ENCODE measurements around the gene ROCK2.

ROCK2 gene

GRCh38 chr2:11376071-11376470 lies 31.6 kb upstream of the ROCK2 start:
- TF ChIP-seq, protein P1, sequence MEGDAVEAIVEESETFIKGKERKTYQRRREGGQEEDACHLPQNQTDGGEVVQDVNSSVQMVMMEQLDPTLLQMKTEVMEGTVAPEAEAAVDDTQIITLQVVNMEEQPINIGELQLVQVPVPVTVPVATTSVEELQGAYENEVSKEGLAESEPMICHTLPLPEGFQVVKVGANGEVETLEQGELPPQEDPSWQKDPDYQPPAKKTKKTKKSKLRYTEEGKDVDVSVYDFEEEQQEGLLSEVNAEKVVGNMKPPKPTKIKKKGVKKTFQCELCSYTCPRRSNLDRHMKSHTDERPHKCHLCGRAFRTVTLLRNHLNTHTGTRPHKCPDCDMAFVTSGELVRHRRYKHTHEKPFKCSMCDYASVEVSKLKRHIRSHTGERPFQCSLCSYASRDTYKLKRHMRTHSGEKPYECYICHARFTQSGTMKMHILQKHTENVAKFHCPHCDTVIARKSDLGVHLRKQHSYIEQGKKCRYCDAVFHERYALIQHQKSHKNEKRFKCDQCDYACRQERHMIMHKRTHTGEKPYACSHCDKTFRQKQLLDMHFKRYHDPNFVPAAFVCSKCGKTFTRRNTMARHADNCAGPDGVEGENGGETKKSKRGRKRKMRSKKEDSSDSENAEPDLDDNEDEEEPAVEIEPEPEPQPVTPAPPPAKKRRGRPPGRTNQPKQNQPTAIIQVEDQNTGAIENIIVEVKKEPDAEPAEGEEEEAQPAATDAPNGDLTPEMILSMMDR (IDR thresholded peaks at IDR 0.05) = no peak
- DNase-seq (ENCODE audit: low spot score) = no peak
- Histone ChIP-seq H3K27ac (peak overlapping the region; percentile 91 to 93), H3K4me3 (no peak overlapping the region)

- TF ChIP-seq, protein P1 (IDR thresholded peaks at IDR 0.05) = no peak
- no peak for DNase-seq (ENCODE audit: low spot score)
- no peak overlapping the region for H3K4me3 ChIP-seq
- peak overlapping the region; percentile 91 to 93 for H3K27ac ChIP-seq
Observed at GRCh38 chr2:11375689-11376027, 31.2 kb upstream of the ROCK2 start.

- no peak for DNase-seq (ENCODE audit: low spot score)
- Histone ChIP-seq H3K27ac (peak overlapping the region; percentile 91 to 93), H3K4me3 (peak overlapping the region; percentile 57)
- TF ChIP-seq, protein P1 (IDR thresholded peaks at IDR 0.05) = no peak
Observed at GRCh38 chr2:11375025-11375688, 30.7 kb upstream of the ROCK2 start.

DNA sequence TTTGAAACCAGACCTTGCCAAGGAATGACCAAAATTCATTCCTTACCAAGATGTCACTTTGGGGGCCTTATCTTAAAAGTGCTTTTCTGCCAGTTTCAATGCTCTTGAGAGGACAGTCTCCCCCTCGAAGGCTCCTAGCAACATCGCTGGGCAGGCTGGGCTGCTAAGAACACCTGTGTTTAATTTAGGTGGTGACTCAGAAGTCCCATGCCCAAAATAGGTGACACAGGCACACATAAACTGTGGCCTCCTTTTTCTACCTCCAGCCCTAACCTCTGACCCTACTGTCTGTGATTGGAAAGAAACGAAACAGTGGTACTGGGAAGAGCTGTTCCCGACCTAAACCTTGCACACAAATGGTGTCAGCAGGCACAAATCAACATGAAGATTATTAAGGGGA lies 28.7 kb upstream of the ROCK2 start:
- no peak for DNase-seq (ENCODE audit: low spot score)
- peak overlapping the region; percentile 83 to 91 for H3K27ac ChIP-seq
- no peak overlapping the region for H3K4me3 ChIP-seq
- TF ChIP-seq, protein P1 (IDR thresholded peaks at IDR 0.05) = no peak

GRCh38 chr2:11371092-11371937 lies 26.9 kb upstream of the ROCK2 start:
- no peak overlapping the region for H3K27ac ChIP-seq
- no peak for DNase-seq (ENCODE audit: low spot score)
- TF ChIP-seq, protein P1 (IDR thresholded peaks at IDR 0.05) = no peak
- H3K4me3 ChIP-seq = no peak overlapping the region

DNA sequence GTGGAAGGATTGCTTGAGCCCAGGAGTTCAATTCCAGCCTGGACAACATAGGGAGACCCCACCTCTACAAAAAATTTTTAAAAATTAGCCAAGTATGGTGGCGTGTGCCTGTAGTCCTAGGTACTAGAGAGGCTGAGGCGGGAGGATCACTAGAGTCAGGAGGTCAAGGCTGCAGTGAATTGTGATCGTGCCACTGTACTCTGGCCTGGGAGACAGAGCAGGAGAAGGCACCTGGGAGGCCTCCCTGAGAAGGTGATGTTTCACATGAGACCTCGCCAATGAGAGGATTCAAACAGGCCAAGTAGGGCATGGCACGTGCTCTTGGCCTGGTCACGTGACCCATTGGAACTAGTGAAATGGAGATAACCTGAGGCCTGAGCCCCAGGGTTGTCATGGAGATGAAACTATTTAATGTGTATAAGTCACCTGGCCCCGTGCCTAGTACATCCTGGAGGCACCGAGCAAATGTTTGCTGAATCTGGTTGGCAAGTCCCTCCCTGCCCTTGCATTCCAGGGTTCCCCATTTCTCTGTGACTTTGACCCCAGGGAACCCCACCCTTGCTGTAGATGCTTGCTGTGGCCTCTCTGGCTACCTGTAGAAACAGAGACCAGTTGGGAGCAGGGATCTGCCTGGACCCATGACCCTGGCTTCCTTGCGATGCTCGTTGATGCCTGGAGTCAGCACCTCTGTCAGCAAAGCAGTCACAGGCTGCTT lies 26.1 kb upstream of the ROCK2 start:
- no peak for DNase-seq (ENCODE audit: low spot score)
- H3K4me3 ChIP-seq = no peak overlapping the region
- TF ChIP-seq, protein P1 (IDR thresholded peaks at IDR 0.05) = no peak
- no peak overlapping the region for H3K27ac ChIP-seq

Measured in coronary artery (tissue), 2 donors.